H1 (cell line): Measurements from ENCODE around the gene TCF20. TPM values are rescaled to one million over a fixed set of nuclear protein-coding genes. Genes with fewer than 3 reads are reported as not detected.

Source experiments
- USF2 ChIP-seq: IDR thresholded peaks from 2 replicates; pipeline ENCODE4 v1.6.1; 2011; ENCODE audit warnings: low read length, improper control_type of control experiment
- polyA plus RNA-seq, 7 experiments: library from polyadenylated mRNA; depleted of rRNA in 3 of 7; stranded (reverse) in 5 of 7; unstranded in 2 of 7; fragments of >200 nt in 5 of 7; fragments of 200-250 nt in 2 of 7; gene quantifications; 1 replicate in 5 of 7; 2 replicates in 1 of 7; 4 replicates in 1 of 7; pipeline versions ENCODE4 v1.2.1 to v1.2.3, GENCODE V29; 2011 to 2013; ENCODE audit warnings: missing spikeins in 2 of 7, mixed read lengths in 2 of 7
- total RNA-seq: library from RNA; stranded (reverse); fragmentation: NEBNext Ultra II Directional; extraction: Animal tissue kit (Norgen Biotek cat#: 25700); gene quantifications from 2 replicates; pipeline ENCODE4 v1.2.1, GENCODE V29; 2021

The TCF20 gene
- total and polyA plus RNA-seq, 2 of the 8 experiments (the other 6 are each of a cell fraction or from before 2014, with no cell fraction given) = 22.0 to 79.8 TPM

- TF ChIP-seq USF2 = no peak
- TF ChIP-seq, all 59 proteins: peak for 0
Observed at GRCh38 chr22:42275176-42275575, 4.7 kb upstream of the TCF20 start (continued).
